Transverse colon (tissue), 4 donors: Measurements from ENCODE around the gene MAP2K5. TPM values are rescaled to one million over a fixed set of nuclear protein-coding genes. Genes with fewer than 3 reads are reported as not detected.

Source experiments
- DNase-seq: peaks from one replicate; pipeline ENCODE4 v3.0.0-alpha.2; 2019
- H3K27ac ChIP-seq, 4 donors: fragments of 200-600 bp; sonication (generic); 2 replicates each; pipeline ENCODE4 v1.5.1; 2016 to 2018; ENCODE audit warnings: inconsistent platforms in 4 of 4
- H3K27me3 ChIP-seq: fragments of 200-600 bp; sonication (generic); 2 replicates; pipeline ENCODE4 v1.5.1; 2017; ENCODE audit warnings: inconsistent platforms
- H3K36me3 ChIP-seq, 4 donors: fragments of 200-600 bp; sonication (generic); 2 replicates each; pipeline ENCODE4 v1.5.1; 2017 to 2019; ENCODE audit warnings: inconsistent platforms in 4 of 4
- H3K4me1 ChIP-seq, 4 donors: fragments of 200-600 bp; sonication (generic); 2 replicates each; pipeline ENCODE4 v1.5.1; 2017 to 2020; ENCODE audit warnings: inconsistent platforms in 4 of 4
- H3K4me3 ChIP-seq, 4 donors: fragments of 200-600 bp; sonication (generic); 1 replicate in 1 of 4; 2 replicates in 3 of 4; pipeline versions ENCODE4 v1.5.1 to v1.6.1; 2017 to 2019; ENCODE audit warnings: inconsistent platforms in 4 of 4
- H3K9me3 ChIP-seq, 2 donors: fragments of 200-600 bp; sonication (generic); 2 replicates each; pipeline ENCODE4 v1.5.1; 2017 to 2019; ENCODE audit warnings: inconsistent platforms in 2 of 2
- EP300 ChIP-seq: sonication (generic); formaldehyde crosslinking; IDR thresholded peaks from one replicate; pipeline ENCODE4 v1.6.1; 2017; ENCODE audit warnings: antibody characterized with exemption, low read depth
- POLR2A ChIP-seq: fragments of 450-650 bp; IDR thresholded peaks from one replicate; pipeline ENCODE4 v1.6.1; 2016; ENCODE audit warnings: antibody characterized with exemption, mild to moderate bottlenecking, moderate library complexity
- POLR2AphosphoS5 ChIP-seq, 3 donors: sonication (generic); formaldehyde crosslinking; IDR thresholded peaks; one replicate each; pipeline ENCODE4 v1.6.1; 2016; ENCODE audit warnings: antibody characterized with exemption in 3 of 3
- WGBS, 2 donors: methylation state at CpG; one replicate each; pipeline ENCODE4 v1.1.5; 2018; ENCODE audit warnings: low coverage in 1 of 2; 5-methylcytosine and 5-hydroxymethylcytosine counted together
- in situ Hi-C, 4 donors: fragments of 200-750 bp; cut with MboI; loops; one replicate each; pipeline versions ENCODE4 v1.15.0 to v1.15.1; 2017; ENCODE audit warnings: low sequenced_read_pairs in 3 of 4, low pct_ligation_motif_present in 1 of 4, low pct_unique_long_range_greater_than_20kb in 1 of 4
- intact Hi-C: fragments of 100-400 bp; cut with DNase I; formaldehyde crosslinking; loops from one replicate; pipeline ENCODE4 v1.15.1; 2023; ENCODE audit warnings: low total_unique reads
- total RNA-seq, 4 donors: library from RNA; depleted of rRNA; stranded (reverse); fragments of >200 nt; gene quantifications; one replicate each; pipeline ENCODE4 v1.1.0, GENCODE V29; 2016
- TF ChIP-seq, protein P1 (sequence below), 5 experiments: fragments of 200-600 bp in 3 of 5; fragments of 450-650 bp in 2 of 5; sonication (generic) in 3 of 5; IDR thresholded peaks; 1 replicate in 2 of 5; 2 replicates in 3 of 5; pipeline ENCODE4 v1.5.1; 2016 to 2017; ENCODE audit warnings: antibody characterized with exemption in 5 of 5, inconsistent platforms in 3 of 5, mild to moderate bottlenecking in 2 of 5, moderate library complexity in 1 of 5

Gene MAP2K5
- total RNA-seq, 4 donors from 2014 or later, result 19.8 to 320 (median 21.1) TPM

- no peak for DNase-seq
- no peaks in the 10 kb centered on the region for H3K36me3 ChIP-seq
- H3K27ac ChIP-seq, result no peak overlapping the region
- intact Hi-C loops, result no loop called here
- H3K9me3 ChIP-seq, result no peaks in the 10 kb centered on the region
- TF ChIP-seq POLR2AphosphoS5 (IDR thresholded peaks at IDR 0.05) (no peak), POLR2A (no peak), EP300 (no peak)
- TF ChIP-seq, protein P1, sequence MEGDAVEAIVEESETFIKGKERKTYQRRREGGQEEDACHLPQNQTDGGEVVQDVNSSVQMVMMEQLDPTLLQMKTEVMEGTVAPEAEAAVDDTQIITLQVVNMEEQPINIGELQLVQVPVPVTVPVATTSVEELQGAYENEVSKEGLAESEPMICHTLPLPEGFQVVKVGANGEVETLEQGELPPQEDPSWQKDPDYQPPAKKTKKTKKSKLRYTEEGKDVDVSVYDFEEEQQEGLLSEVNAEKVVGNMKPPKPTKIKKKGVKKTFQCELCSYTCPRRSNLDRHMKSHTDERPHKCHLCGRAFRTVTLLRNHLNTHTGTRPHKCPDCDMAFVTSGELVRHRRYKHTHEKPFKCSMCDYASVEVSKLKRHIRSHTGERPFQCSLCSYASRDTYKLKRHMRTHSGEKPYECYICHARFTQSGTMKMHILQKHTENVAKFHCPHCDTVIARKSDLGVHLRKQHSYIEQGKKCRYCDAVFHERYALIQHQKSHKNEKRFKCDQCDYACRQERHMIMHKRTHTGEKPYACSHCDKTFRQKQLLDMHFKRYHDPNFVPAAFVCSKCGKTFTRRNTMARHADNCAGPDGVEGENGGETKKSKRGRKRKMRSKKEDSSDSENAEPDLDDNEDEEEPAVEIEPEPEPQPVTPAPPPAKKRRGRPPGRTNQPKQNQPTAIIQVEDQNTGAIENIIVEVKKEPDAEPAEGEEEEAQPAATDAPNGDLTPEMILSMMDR (IDR thresholded peaks at IDR 0.05), result no peak
- in situ Hi-C loops, result no loop called here
- no peaks in the 10 kb centered on the region for H3K27me3 ChIP-seq
- peaks cover 0 to 14% (median 2%) of the 10 kb centered on the region in 4 donors for H3K4me1 ChIP-seq
- 91 to 100% methylated on average over 1 to 4 of the region's 4 CpGs for WGBS, 2 donors
- H3K4me3 ChIP-seq, result no peak overlapping the region
Observed at GRCh38 chr15:67716171-67716570, 173.7 kb downstream of the MAP2K5 start.

- H3K4me3 ChIP-seq, result no peak overlapping the region
Observed at GRCh38 chr15:67717776-67718175, 175.3 kb downstream of the MAP2K5 start.

DNA sequence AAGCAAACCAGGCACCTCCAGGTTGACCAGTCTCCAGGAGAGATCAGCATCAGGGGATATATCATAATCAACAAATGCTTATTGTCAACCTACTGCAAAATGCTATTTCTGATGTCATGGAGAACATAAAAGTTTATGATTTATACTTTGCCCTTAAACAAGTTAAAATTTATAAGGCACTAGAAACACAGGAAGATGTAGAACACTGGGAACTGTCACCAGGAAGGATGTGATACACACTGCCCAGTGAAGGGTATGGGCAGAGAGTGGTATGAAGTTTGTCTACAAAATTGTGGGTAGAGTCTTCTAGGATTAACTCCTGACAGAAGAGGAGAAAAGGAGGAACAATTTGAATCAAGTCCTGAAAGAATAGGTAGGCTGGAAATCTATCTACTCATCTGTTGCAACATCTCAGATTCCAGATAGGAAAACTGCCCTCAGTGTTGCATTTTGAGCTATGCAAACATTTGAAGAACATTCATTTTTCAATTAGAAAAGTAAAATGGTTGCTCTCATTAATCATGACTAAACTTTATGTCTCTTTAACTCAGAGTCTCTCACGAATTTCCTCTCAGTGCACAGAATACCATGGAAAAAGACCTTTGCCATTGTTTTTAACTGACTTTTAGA lies 176.9 kb downstream of the MAP2K5 start:
- Histone ChIP-seq H3K36me3 (no peaks in the 10 kb centered on the region), H3K4me1 (peaks cover 0 to 18% (median 3%) of the 10 kb centered on the region in 4 donors), H3K27ac (no peak overlapping the region), H3K4me3 (no peak overlapping the region), H3K9me3 (no peaks in the 10 kb centered on the region), H3K27me3 (no peaks in the 10 kb centered on the region)
- in situ Hi-C loops, result no loop called here
- TF ChIP-seq, protein P1 (IDR thresholded peaks at IDR 0.05), result no peak
- no peak for TF ChIP-seq POLR2AphosphoS5 (IDR thresholded peaks at IDR 0.05)
- TF ChIP-seq POLR2A, result no peak
- TF ChIP-seq EP300, result no peak
- DNase-seq, result no peak
- 53 to 69% methylated on average over 1 of the region's 1 CpG for WGBS, 2 donors
- intact Hi-C loops, result no loop called here

More at GRCh38 chr15:67717776-67718175, 175.3 kb downstream of the MAP2K5 start:
- TF ChIP-seq POLR2AphosphoS5 (IDR thresholded peaks at IDR 0.05) (no peak), POLR2A (no peak), EP300 (no peak)
- TF ChIP-seq, protein P1 (IDR thresholded peaks at IDR 0.05), result no peak
- DNase-seq, result no peak
- intact Hi-C loops (no loop called here), in situ Hi-C loops (no loop called here)
- H3K4me1 ChIP-seq, result peaks cover 0 to 18% (median 3%) of the 10 kb centered on the region in 4 donors
- H3K9me3 ChIP-seq, result no peaks in the 10 kb centered on the region
- WGBS, 2 donors, result 89% methylated on average over 1 of the region's 1 CpG; no CpG with 5 or more reads in 1 of the 2 donors
- no peaks in the 10 kb centered on the region for H3K27me3 ChIP-seq
- H3K27ac ChIP-seq, result no peak overlapping the region
- no peaks in the 10 kb centered on the region for H3K36me3 ChIP-seq

DNA sequence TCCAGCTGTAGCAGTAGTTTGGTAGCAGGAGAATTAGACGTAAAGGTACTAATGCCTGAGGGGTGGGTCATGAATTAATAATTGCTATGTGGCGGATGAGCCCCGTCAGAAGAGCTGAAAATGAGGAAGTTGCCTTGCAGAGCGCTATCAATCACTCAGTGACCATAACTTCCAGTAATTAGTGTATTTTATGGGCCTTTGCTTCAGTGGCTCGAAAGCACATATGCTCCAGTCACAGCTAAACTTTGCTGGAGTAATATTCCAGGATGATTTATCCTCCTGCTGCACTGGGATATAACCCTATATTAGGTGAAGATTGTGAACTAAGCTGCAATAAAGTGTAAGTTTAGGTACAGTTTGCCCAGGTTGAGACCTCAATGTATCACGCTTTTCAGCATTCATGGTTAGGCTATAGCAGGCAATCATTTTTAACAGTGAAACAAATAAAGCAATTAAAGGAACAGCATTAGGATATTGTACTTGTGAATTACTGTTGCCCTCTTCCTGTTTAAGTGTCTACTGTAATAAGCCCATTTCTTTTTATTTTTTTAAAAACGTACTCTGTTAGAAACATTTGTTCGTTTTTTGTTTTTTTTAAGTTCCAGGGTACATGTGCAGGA lies 178.2 kb downstream of the MAP2K5 start:
- no peak overlapping the region for H3K4me3 ChIP-seq
- DNase-seq, result no peak
- in situ Hi-C loops (no loop called here), intact Hi-C loops (no loop called here)
- WGBS, 2 donors, result 32 to 58% methylated on average over 7 to 8 of the region's 8 CpGs
- no peaks in the 10 kb centered on the region for H3K36me3 ChIP-seq
- peaks cover 0 to 18% (median 3%) of the 10 kb centered on the region in 4 donors for H3K4me1 ChIP-seq
- no peaks in the 10 kb centered on the region for H3K27me3 ChIP-seq
- H3K27ac ChIP-seq, result no peak overlapping the region
- no peak for TF ChIP-seq POLR2A
- no peak for TF ChIP-seq POLR2AphosphoS5 (IDR thresholded peaks at IDR 0.05)
- TF ChIP-seq EP300, result no peak
- TF ChIP-seq, protein P1 (IDR thresholded peaks at IDR 0.05), result no peak
- H3K9me3 ChIP-seq, result no peaks in the 10 kb centered on the region
